GM18868 (cell line): ENCODE results near the gene ADAMTSL4.

Experiments used
- ATAC-seq: cut with Tn5 transposase; IDR thresholded peaks from one replicate; pipeline ENCODE4 v1.9.1; 2021; ENCODE audit warnings: mild to moderate bottlenecking, moderate library complexity; ENCODE audit not compliant: unreplicated experiment

The ADAMTSL4 gene

GRCh38 chr1:150553392-150554085, 4.3 kb downstream of the ADAMTSL4 start:
- ATAC-seq: no peak

GRCh38 chr1:150554086-150554452, 4.9 kb downstream of the ADAMTSL4 start:
- ATAC-seq: no peak

GRCh38 chr1:150555198-150555970, 6.2 kb downstream of the ADAMTSL4 start:
- no peak for ATAC-seq

- ATAC-seq: no peak
Observed at GRCh38 chr1:150555971-150556865, 7.0 kb downstream of the ADAMTSL4 start.

GRCh38 chr1:150557065-150557600, 7.9 kb downstream of the ADAMTSL4 start:
- no peak for ATAC-seq

- no peak for ATAC-seq
Observed at GRCh38 chr1:150557813-150558212, 8.6 kb downstream of the ADAMTSL4 start.

GRCh38 chr1:150558303-150558704, 9.1 kb downstream of the ADAMTSL4 start:
- no peak for ATAC-seq

GRCh38 chr1:150558761-150559655, 9.8 kb downstream of the ADAMTSL4 start:
- ATAC-seq: no peak

- no peak for ATAC-seq
Observed at GRCh38 chr1:150559656-150560010, 10.4 kb downstream of the ADAMTSL4 start.

GRCh38 chr1:150560011-150560438, 10.8 kb downstream of the ADAMTSL4 start:
- no peak for ATAC-seq

GRCh38 chr1:150560576-150561253, 11.5 kb downstream of the ADAMTSL4 start:
- ATAC-seq: peak; percentile 31

GRCh38 chr1:150561254-150561973, 12.2 kb downstream of the ADAMTSL4 start:
- ATAC-seq: peak; percentile 14

- ATAC-seq: peak; percentile 35
Observed at GRCh38 chr1:150561974-150562445, 12.8 kb downstream of the ADAMTSL4 start.

- peak; percentile 33 for ATAC-seq
Observed at GRCh38 chr1:150562446-150563339, 13.5 kb downstream of the ADAMTSL4 start.

- ATAC-seq: no peak
Observed at GRCh38 chr1:150563340-150564038, 14.3 kb downstream of the ADAMTSL4 start.

- no peak for ATAC-seq
Observed at GRCh38 chr1:150564051-150564991, 15.1 kb downstream of the ADAMTSL4 start.
